ENCODE measurements around the gene BCAM.

GRCh38 chr19:44819246-44819832, 10.4 kb downstream of the BCAM start:
- TF ChIP-seq CTCF (IDR thresholded peaks at IDR 0.05) (no peak), RFX5 (IDR thresholded peaks at IDR 0.05) (no peak), HEYL (CRISPR knock-in tag; IDR thresholded peaks at IDR 0.05) (no peak)
